ENCODE measurements around the gene CEBPG. TPM values are rescaled to one million over a fixed set of nuclear protein-coding genes. Genes with fewer than 3 reads are reported as not detected.

CEBPG gene
- total RNA-seq, 1 donor from 2014 or later = 32.0 TPM

GRCh38 chr19:33384983-33385382, 11.5 kb downstream of the CEBPG start:
- intact Hi-C loops (cut with micrococcal nuclease) = no loop called here
- POLR2A ChIA-PET = interaction anchor here (0.7 kb wide), 1 partner anchor 8 kb away, joined by 3 read pairs; no protein-coding TSS in a partner anchor
- peaks cover 68% of the 10 kb centered on the region for H3K36me3 Mint-ChIP-seq (ENCODE audit: low read depth)

DNA sequence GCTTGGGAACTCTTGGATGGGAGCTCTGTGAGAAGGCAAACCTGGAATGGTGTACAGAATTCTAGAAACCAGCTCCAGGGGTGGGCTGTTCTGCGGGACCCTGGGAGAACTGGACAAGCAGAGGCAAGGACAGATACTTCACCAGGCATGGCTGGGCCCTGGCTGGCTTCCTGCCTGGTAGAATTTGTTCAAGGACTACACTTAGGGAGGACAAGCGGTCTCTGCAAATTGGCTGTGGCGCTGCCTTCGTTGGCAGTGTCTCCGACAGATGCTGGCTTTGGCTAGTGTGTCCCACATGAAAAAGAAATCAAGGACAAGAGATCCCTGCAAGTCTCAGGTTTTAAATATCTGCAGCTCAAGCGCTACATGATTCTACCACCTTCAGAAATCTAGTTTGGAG, 12.4 kb downstream of the CEBPG start:
- ATAC-seq (ENCODE audit: low read depth) = no peak
- CTCF ChIA-PET = no interaction called here
- intact Hi-C loops (cut with micrococcal nuclease) = no loop called here
- H3K4me1 Mint-ChIP-seq = peaks cover 13% of the 10 kb centered on the region
- DNase-seq = no peak
- no peak overlapping the region for H3K27ac Mint-ChIP-seq
- H3K27me3 Mint-ChIP-seq = no peaks in the 10 kb centered on the region
- H3K4me3 Mint-ChIP-seq = no peak overlapping the region
- POLR2A ChIA-PET = no interaction called here
- no peaks in the 10 kb centered on the region for H3K9me3 Mint-ChIP-seq
- peaks cover 59% of the 10 kb centered on the region for H3K36me3 Mint-ChIP-seq (ENCODE audit: low read depth)
- TF ChIP-seq, protein P1, sequence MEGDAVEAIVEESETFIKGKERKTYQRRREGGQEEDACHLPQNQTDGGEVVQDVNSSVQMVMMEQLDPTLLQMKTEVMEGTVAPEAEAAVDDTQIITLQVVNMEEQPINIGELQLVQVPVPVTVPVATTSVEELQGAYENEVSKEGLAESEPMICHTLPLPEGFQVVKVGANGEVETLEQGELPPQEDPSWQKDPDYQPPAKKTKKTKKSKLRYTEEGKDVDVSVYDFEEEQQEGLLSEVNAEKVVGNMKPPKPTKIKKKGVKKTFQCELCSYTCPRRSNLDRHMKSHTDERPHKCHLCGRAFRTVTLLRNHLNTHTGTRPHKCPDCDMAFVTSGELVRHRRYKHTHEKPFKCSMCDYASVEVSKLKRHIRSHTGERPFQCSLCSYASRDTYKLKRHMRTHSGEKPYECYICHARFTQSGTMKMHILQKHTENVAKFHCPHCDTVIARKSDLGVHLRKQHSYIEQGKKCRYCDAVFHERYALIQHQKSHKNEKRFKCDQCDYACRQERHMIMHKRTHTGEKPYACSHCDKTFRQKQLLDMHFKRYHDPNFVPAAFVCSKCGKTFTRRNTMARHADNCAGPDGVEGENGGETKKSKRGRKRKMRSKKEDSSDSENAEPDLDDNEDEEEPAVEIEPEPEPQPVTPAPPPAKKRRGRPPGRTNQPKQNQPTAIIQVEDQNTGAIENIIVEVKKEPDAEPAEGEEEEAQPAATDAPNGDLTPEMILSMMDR (IDR thresholded peaks at IDR 0.05) = no peak

More at GRCh38 chr19:33384983-33385382, 11.5 kb downstream of the CEBPG start:
- no peaks in the 10 kb centered on the region for H3K9me3 Mint-ChIP-seq
- no peak overlapping the region for H3K27ac Mint-ChIP-seq
- no peaks in the 10 kb centered on the region for H3K27me3 Mint-ChIP-seq
- ATAC-seq (ENCODE audit: low read depth) (no peak), DNase-seq (no peak)
- TF ChIP-seq, protein P1 (IDR thresholded peaks at IDR 0.05) = no peak
- no peak overlapping the region for H3K4me3 Mint-ChIP-seq
- peaks cover 13% of the 10 kb centered on the region for H3K4me1 Mint-ChIP-seq
- CTCF ChIA-PET = no interaction called here

DNA sequence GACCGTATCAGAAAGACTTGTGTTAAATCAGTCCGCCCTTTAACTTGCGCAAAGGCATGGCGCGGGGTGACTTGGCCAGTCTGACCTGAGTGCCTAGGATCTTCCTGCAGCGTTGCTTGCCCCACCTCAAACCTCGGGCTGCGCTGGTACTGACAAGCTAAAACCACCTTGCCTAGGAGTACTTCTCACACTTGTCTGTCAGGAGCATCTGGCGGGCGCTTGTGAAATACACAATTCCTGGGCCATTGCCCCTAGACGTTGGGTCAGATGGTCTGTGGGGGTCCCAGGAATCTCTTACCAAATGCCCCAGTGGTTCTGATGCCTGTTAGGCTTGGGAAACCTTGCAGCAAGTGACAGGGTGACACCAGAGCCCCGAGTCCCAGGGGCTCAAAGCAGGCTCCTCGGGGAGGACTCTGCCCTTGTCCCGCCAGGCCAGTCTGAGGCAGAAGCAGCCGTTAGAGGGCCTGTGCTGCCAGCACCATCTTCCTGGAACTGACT, 12.9 kb downstream of the CEBPG start:
- intact Hi-C loops (cut with micrococcal nuclease) = no loop called here
- DNase-seq (no peak), ATAC-seq (ENCODE audit: low read depth) (no peak)
- ChIA-PET CTCF (no interaction called here), POLR2A (no interaction called here)
- Mint-ChIP-seq H3K27me3 (no peaks in the 10 kb centered on the region), H3K9me3 (no peaks in the 10 kb centered on the region), H3K36me3 (ENCODE audit: low read depth) (peaks cover 54% of the 10 kb centered on the region), H3K4me3 (no peak overlapping the region), H3K4me1 (peaks cover 13% of the 10 kb centered on the region), H3K27ac (no peak overlapping the region)
- TF ChIP-seq, protein P1 (IDR thresholded peaks at IDR 0.05) = no peak

DNA sequence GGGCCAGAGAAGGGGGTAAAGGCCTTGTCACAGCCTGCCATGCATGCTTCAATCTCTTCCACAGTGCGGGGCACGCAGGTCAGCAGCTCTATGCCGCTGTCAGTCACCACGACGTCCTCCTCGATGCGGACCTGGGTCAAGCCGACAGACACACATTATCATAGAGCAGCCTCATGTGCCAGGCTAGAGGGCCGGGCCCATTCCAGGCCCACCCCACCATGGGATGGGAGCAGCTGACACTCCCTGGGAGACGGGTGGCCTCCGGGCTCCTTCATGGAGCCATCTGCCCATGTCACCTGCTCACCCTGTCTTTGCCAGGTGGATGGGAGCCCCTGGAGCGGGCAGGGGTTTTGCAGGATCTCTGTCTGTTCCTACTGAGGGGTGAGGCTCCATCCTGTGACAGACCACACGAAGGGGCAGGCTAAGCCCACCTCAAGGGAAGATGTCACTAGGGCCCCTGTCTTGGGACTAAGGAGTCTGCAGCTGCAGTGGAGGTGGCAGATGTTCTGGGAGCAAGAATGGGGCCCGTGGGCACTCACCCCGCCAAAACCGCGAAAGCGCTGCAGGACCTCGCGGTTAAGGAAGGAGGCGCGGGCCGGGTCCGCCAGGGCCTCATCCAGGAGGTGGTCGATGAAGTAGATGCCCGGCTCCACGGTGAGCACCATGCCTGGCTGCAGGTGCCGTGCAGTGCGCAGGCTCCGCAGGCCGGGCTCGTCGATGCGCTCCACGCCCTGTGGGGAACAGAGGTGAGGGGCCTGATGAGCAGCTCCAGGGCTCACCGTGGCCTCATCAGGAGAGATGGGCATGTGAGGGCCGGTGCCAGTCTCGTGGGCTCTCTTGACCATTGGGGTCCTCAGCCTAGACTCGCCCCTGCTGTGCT, 14.1 kb downstream of the CEBPG start:
- POLR2A ChIA-PET = no interaction called here
- H3K27me3 Mint-ChIP-seq = no peaks in the 10 kb centered on the region
- no peak overlapping the region for H3K4me3 Mint-ChIP-seq
- H3K9me3 Mint-ChIP-seq = no peaks in the 10 kb centered on the region
- intact Hi-C loops (cut with micrococcal nuclease) = no loop called here
- H3K4me1 Mint-ChIP-seq = peaks cover 7% of the 10 kb centered on the region
- H3K27ac Mint-ChIP-seq = no peak overlapping the region
- CTCF ChIA-PET = no interaction called here
- ATAC-seq (ENCODE audit: low read depth) = no peak
- peaks cover 47% of the 10 kb centered on the region for H3K36me3 Mint-ChIP-seq (ENCODE audit: low read depth)
- TF ChIP-seq, protein P1 (IDR thresholded peaks at IDR 0.05) = no peak
- DNase-seq = no peak

DNA sequence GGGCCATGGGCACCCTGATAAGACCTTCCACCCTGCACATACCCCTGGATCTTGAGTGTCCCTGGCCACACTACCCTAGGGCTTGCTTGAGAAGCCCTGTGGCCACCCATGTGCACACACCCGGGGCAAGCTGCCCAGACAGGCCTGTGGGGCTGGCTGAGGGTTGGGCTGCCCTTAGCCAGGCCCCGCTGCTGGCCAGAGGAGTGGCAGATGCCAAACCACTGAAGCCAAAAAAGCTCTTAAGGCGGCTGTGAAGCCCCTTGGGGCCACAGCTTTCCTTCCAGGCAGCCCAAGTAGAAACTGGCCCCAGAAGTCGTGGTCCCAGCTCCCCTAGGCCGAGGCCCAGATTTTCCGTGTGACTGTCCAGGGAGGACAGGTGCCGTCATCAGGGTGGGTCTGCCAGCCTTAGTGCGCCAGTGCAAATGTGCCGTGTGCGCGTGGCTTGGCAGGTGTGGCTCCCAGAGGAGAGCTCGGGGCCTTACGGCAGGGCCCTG, 14.8 kb downstream of the CEBPG start:
- ChIA-PET POLR2A (interaction anchor here (0.6 kb wide), 1 partner anchor 1897 kb away, joined by 7 read pairs; no protein-coding TSS in a partner anchor), CTCF (no interaction called here)
- Mint-ChIP-seq H3K27me3 (no peaks in the 10 kb centered on the region), H3K27ac (no peak overlapping the region), H3K9me3 (no peaks in the 10 kb centered on the region), H3K4me3 (no peak overlapping the region), H3K4me1 (peaks cover 7% of the 10 kb centered on the region), H3K36me3 (ENCODE audit: low read depth) (peaks cover 42% of the 10 kb centered on the region)
- intact Hi-C loops (cut with micrococcal nuclease) = no loop called here
- ATAC-seq (ENCODE audit: low read depth) (no peak), DNase-seq (no peak)
- TF ChIP-seq, protein P1 (IDR thresholded peaks at IDR 0.05) = no peak

Measured in activated B cell treated with CpG ODN at 0.5 μM for 24 hours (primary cell).